ENCODE measurements around the gene GRIN3B. TPM values are rescaled to one million over a fixed set of nuclear protein-coding genes. Genes with fewer than 3 reads are reported as not detected.

GRIN3B gene
- total RNA-seq, 4 donors from 2014 or later = not detected

GRCh38 chr19:973726-974563, 26.3 kb upstream of the GRIN3B start:
- no peaks in the 10 kb centered on the region for H3K4me1 ChIP-seq
- H3K27me3 ChIP-seq = peaks cover 0 to 8% (median 0%) of the 10 kb centered on the region in 3 donors
- no peak for DNase-seq
- no peak for TF ChIP-seq CTCF (IDR thresholded peaks at IDR 0.05 in 4 of 5, conservative IDR thresholded peaks at IDR 0.05 in 1 of 5)
- TF ChIP-seq POLR2A (IDR thresholded peaks at IDR 0.05) = no peak
- in situ Hi-C loops (cut with MboI; ENCODE audit: low sequenced_read_pairs in 4 of 4) = loop anchor here in 1 of 4 donors (10.0 kb wide), 1 partner anchor 199 kb away; no protein-coding TSS in a partner anchor
- peaks cover 0 to 6% (median 0%) of the 10 kb centered on the region in 3 donors for H3K9me3 ChIP-seq
- intact Hi-C loops (cut with DNase I; ENCODE audit: low total_unique reads) = no loop called here
- ATAC-seq = no peak
- H3K4me3 ChIP-seq = no peak overlapping the region
- H3K27ac ChIP-seq = no peak overlapping the region
- H3K36me3 ChIP-seq = peaks cover 2 to 32% of the 10 kb centered on the region in 2 donors

- Histone ChIP-seq H3K4me3 (no peak overlapping the region), H3K36me3 (peaks cover 0 to 25% of the 10 kb centered on the region in 2 donors), H3K9me3 (peaks cover 0 to 6% (median 0%) of the 10 kb centered on the region in 3 donors), H3K4me1 (no peaks in the 10 kb centered on the region), H3K27ac (no peak overlapping the region), H3K27me3 (peaks cover 0 to 8% (median 3%) of the 10 kb centered on the region in 3 donors)
- in situ Hi-C loops (cut with MboI; ENCODE audit: low sequenced_read_pairs in 4 of 4) = loop anchor here in 2 of 4 donors (10.0 to 25.0 kb wide), 2 partner anchors 112 to 200 kb away; partner anchors contain the start of genes CFD (in 1 of the 2) and ELANE (in 1 of the 2)
- no peak for ATAC-seq
- intact Hi-C loops (cut with DNase I; ENCODE audit: low total_unique reads) = no loop called here
- no peak for DNase-seq
- no peak for TF ChIP-seq CTCF (IDR thresholded peaks at IDR 0.05 in 4 of 5, conservative IDR thresholded peaks at IDR 0.05 in 1 of 5)
- no peak for TF ChIP-seq POLR2A (IDR thresholded peaks at IDR 0.05)
These were observed 25.5 kb upstream of the GRIN3B start for GRCh38 chr19:974564-975257.

- Histone ChIP-seq H3K4me3 (no peak overlapping the region), H3K27ac (no peak overlapping the region), H3K36me3 (peaks cover 0 to 8% of the 10 kb centered on the region in 2 donors), H3K9me3 (no peaks in the 10 kb centered on the region), H3K27me3 (peaks cover 0 to 3% (median 2%) of the 10 kb centered on the region in 3 donors), H3K4me1 (no peaks in the 10 kb centered on the region)
- no peak for DNase-seq
- in situ Hi-C loops (cut with MboI; ENCODE audit: low sequenced_read_pairs in 4 of 4) (loop anchor here in 2 of 4 donors (10.0 to 25.0 kb wide), 2 partner anchors 114 to 202 kb away; partner anchors contain the start of genes CFD (in 1 of the 2) and ELANE (in 1 of the 2)), intact Hi-C loops (cut with DNase I; ENCODE audit: low total_unique reads) (no loop called here)
- no peak for ATAC-seq
- no peak for TF ChIP-seq CTCF (IDR thresholded peaks at IDR 0.05 in 4 of 5, conservative IDR thresholded peaks at IDR 0.05 in 1 of 5)
- no peak for TF ChIP-seq POLR2A (IDR thresholded peaks at IDR 0.05)
These were observed 23.7 kb upstream of the GRIN3B start for GRCh38 chr19:976476-976875.

- Histone ChIP-seq H3K27ac (no peak overlapping the region), H3K36me3 (peaks cover 0 to 2% of the 10 kb centered on the region in 2 donors), H3K4me1 (no peaks in the 10 kb centered on the region), H3K4me3 (no peak overlapping the region), H3K27me3 (peaks cover 0 to 3% (median 2%) of the 10 kb centered on the region in 3 donors), H3K9me3 (no peaks in the 10 kb centered on the region)
- in situ Hi-C loops (cut with MboI; ENCODE audit: low sequenced_read_pairs in 4 of 4) (loop anchor here in 2 of 4 donors (10.0 to 25.0 kb wide), 2 partner anchors 115 to 202 kb away; partner anchors contain the start of genes CFD (in 1 of the 2) and ELANE (in 1 of the 2)), intact Hi-C loops (cut with DNase I; ENCODE audit: low total_unique reads) (no loop called here)
- TF ChIP-seq CTCF (IDR thresholded peaks at IDR 0.05 in 4 of 5, conservative IDR thresholded peaks at IDR 0.05 in 1 of 5) (no peak), POLR2A (IDR thresholded peaks at IDR 0.05) (no peak)
- ATAC-seq (no peak), DNase-seq (no peak)
These were observed 23.2 kb upstream of the GRIN3B start for GRCh38 chr19:977058-977464.
